ENCODE data around the gene SPOCD1.

The SPOCD1 gene

GRCh38 chr1:31771891-31772668, 43.7 kb downstream of the SPOCD1 start:
- DNase-seq (ENCODE audit: low read depth): no peak

GRCh38 chr1:31769720-31770390, 46.0 kb downstream of the SPOCD1 start:
- DNase-seq (ENCODE audit: low read depth): no peak

DNA sequence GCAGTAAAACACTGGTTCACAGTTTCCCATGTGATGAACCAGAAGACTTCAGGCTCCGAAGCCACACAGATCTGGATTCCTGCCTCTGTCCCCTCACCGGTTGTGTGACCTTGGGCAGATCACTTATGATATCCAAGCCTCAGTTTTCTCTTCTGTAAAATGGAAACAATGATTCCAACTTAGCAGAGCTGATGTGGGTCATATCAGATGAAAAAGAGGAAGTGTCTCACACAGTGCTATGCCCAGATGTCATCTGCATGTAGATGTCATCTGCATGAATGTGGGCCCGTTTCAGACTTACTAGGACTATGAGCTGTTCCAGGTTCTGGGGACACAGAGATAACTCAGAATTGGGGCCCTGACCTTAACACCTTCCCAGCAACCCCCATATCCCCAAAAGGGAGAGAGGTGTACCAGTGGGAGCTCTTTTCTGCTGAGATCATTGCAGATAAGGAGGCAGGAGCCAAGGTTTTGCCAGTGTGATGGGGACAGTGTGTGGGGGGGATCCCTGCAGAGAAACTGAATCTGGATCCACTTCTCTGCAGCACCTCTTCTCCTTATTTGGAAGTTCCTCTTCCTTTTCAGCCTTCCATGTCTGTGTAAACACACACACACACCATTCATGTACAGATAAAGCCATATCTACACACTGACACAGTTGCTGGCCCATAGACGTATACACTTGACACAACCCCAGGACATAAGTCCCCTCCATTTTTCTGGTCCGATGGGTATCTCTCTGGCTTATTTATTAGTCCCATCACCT, 46.7 kb downstream of the SPOCD1 start:
- DNase-seq (ENCODE audit: low read depth): no peak

GRCh38 chr1:31768407-31768907, 47.4 kb downstream of the SPOCD1 start:
- DNase-seq (ENCODE audit: low read depth): no peak

DNA sequence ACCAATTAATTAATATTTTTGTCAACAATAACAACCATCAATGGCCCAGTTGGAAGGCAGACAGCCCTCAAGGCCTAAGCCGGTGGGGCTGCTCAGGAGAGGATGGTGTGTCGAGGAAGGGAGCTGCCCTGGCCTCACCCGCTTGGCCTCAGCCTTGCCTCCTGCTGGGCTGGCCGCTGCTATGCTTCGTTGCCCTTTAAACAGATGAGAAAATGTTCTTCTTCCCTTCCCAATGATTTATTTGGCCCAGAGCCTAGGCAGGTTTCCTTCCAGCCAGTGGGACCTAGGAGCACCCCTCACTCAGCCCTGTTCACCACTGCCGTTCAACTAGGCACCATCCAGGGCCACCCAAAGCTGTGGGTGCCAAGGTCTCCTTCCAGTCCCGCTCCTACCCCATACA, 48.6 kb downstream of the SPOCD1 start:
- no peak for DNase-seq (ENCODE audit: low read depth)

DNA sequence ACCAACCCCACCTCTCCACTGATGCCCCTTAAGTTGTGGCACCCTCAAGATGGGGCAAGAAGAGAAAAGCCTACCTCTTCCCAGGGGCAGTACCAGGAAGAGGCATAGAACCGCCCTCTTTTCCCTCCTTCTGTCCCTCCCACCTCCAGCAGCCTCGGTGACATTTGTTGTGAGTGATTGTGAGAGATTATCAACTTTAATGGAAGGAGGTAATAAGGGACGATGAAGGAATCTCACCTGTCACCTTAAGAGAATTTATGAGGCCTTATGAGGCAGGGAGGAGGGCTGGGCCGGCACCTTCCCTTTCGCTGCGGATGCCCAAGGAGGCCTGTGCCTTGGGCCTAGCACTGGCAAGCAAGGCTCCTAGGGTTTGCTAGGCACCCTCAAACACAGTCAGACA, 50.3 kb downstream of the SPOCD1 start:
- no peak for DNase-seq (ENCODE audit: low read depth)

DNA sequence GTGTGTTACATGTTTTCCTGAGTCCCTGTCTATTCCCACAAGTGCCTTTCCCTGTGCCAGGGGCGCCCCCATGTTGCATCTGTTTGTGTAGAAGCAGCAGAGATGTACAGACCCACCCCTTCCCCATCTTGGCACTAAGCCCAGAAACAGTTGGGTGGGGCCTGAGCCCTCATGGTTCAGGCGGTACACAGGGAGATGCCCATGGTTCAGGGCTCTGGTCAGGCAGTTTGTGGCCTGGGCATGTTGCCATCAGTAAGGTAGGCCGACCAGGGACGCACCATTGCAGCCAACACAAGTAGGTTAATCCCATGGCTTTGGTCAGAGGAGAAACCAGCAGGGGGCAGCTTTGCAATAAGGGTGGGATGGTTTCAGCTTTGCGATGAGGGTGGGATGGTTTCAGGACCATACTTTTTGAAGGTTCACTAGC, 50.8 kb downstream of the SPOCD1 start:
- no peak for DNase-seq (ENCODE audit: low read depth)

GRCh38 chr1:31764312-31765040, 51.3 kb downstream of the SPOCD1 start, which contains the start of gene ADGRB2:
Gene ADGRB2, minus strand, starts transcription at chr1:31764340. Its CDS starts 7,119 bp downstream, at chr1:31757221.
- DNase-seq (ENCODE audit: low read depth): no peak

- DNase-seq (ENCODE audit: low read depth): no peak
These were observed 52.0 kb downstream of the SPOCD1 start for GRCh38 chr1:31763671-31764311.

- peak; percentile 31 for DNase-seq (ENCODE audit: low read depth)
These were observed 52.8 kb downstream of the SPOCD1 start for GRCh38 chr1:31762726-31763670.

- DNase-seq (ENCODE audit: low read depth): no peak
These were observed 53.5 kb downstream of the SPOCD1 start for GRCh38 chr1:31762323-31762722.

DNA sequence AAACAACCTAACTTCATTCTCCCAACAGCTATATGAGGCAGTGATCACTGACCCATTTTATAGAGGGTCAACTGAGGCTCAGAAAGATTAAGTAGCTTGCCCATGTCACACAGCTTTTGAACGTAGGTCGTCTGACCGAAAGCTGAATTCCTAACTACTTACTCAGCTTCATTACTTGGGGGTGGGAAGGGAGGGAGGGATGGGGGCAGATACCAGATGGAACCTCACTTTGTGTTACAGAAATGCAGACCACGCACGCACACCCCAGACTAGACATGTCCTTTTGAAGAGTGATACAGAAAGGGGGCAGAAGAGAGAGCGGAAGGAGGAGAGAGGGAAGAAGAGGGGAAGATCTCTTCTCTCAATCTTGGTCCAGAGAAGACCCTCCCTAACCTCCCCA, 53.9 kb downstream of the SPOCD1 start:
- DNase-seq (ENCODE audit: low read depth): no peak

GRCh38 chr1:31760471-31761470, 55.1 kb downstream of the SPOCD1 start:
- DNase-seq (ENCODE audit: low read depth): peak; percentile 67

DNA sequence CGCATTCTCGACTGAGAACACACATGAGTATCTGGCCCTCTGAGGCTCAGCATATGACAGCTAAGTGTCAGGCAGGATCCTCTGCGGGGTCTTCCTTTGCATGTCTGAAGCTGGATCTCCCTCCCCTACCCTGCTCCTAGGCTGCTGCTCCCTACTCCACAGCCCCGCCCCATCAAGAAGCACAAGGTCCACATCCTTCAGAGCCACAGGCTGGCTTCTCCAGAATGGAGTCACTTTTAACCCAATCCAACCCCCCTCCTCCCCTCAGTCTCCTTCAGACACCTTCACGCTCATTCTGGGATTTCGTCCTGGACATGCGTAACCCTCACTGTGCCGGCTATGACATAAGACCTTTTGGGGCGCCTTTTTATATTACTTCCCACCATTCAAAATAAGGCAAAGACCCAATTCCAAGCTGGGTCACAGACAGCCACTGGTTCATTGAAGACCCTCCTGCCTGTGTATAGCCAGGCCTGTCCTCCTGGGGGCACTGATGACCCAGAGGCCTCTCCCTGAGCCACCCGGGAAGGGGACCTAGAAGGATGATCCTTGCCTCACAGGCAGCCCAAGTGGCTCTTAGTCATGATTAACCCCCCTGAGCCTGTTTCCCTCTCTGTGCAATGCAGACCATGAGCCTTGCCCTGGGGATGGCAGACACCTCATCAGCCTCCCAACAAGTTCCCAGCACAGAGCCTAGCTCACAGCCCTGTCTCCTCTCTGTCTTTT, 56.4 kb downstream of the SPOCD1 start:
- no peak for DNase-seq (ENCODE audit: low read depth)

DNA sequence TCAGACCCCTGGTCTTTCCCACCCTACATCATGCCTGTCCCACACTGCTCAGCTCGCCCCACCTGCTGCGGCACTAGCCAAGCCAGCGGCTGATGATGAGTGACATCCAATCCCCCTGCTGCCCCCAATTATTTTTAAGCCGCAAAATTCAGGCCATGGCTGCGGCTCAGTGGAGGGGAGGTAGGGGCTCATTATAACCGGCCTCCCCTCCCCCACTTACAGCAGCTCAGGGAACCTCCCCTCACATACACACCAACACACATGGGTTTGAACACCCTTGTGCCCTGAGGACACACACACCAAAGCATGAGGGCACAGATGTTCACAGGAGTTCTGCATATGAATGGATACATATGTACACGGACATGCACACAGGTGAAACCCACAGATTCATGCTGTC, 57.0 kb downstream of the SPOCD1 start:
- DNase-seq (ENCODE audit: low read depth): no peak

- DNase-seq (ENCODE audit: low read depth): no peak
These were observed 57.8 kb downstream of the SPOCD1 start for GRCh38 chr1:31757989-31758388.

DNA sequence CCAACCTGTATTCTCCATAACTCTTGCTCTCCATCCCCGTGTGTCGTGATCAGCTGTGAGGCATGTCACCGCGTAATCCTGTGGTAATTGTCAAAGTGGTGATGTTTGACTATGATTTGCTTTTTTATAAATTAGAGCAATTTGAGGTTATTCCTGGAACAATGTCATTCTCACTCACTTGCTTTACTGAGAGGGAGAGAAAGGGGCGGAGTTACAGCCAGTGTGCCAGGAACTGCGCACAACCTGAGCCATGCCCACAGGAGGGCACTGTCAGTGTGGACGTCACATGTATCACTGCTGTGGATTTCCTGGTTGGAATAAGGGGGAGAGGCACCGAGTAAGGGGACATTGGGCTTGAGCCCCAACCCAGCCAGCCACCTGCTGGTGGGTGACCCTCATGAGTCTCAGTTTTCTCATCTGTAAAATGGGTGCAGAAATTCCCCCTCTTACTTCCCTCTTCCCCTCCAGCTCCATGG, 58.6 kb downstream of the SPOCD1 start:
- no peak for DNase-seq (ENCODE audit: low read depth)

DNA sequence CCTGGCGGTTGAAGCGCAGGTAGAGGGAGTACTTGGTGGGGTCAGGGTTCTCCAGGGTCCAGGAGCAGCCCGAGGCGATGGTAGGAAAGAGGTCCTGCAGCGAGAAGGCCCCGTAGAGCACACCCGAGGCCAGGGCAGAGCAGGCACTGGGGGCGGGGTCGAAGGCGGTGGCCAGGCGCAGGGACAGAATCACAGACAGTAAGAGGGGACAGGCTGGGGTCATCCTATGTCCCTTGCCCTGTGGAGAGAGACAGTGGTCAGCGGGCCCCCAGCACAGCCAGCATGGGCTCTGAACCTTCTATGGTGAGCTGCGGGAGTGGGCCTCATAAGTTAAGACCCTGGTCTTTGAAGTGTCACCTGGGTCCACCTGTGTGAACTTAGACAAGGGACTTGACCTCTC, 59.2 kb downstream of the SPOCD1 start:
- DNase-seq (ENCODE audit: low read depth): no peak
